Stomach (tissue), 4 donors: ENCODE data around the gene GPR82.

Experiments used
- CTCF ChIP-seq, 7 experiments: fragments of 450-650 bp in 4 of 7; fragments of 200-600 bp in 3 of 7; sonication (generic) in 3 of 7; IDR thresholded peaks; one replicate each; pipeline ENCODE4 v1.5.1; 2016 to 2019; ENCODE audit warnings: antibody characterized with exemption in 7 of 7, control low read depth in 2 of 7, mild to moderate bottlenecking in 1 of 7
- EP300 ChIP-seq: sonication (generic); formaldehyde crosslinking; IDR thresholded peaks from one replicate; pipeline ENCODE4 v1.6.1; 2017; ENCODE audit warnings: antibody characterized with exemption
- POLR2AphosphoS5 ChIP-seq, 3 donors: sonication (generic); formaldehyde crosslinking; IDR thresholded peaks; one replicate each; pipeline ENCODE4 v1.6.1; 2016; ENCODE audit warnings: antibody characterized with exemption in 3 of 3

GRCh38 chrX:41734530-41734929 is 10.5 kb downstream of the GPR82 start:
- TF ChIP-seq CTCF (IDR thresholded peaks at IDR 0.05) (peak in 3 of 7 experiments; percentile 15 to 28 (median 21)), EP300 (no peak), POLR2AphosphoS5 (IDR thresholded peaks at IDR 0.05) (no peak)
